ENCODE results near the gene AP3B2. TPM values are rescaled to one million over a fixed set of nuclear protein-coding genes. Genes with fewer than 3 reads are reported as not detected.
"Not testable (repeated sequence)": the region's sequence is repeated elsewhere in the genome, so short reads cannot be mapped to it uniquely, and the experiment has no call there.

Gene AP3B2
- total RNA-seq, 2 experiments from 2014 or later = 0.40 TPM; not detected in 1

DNA sequence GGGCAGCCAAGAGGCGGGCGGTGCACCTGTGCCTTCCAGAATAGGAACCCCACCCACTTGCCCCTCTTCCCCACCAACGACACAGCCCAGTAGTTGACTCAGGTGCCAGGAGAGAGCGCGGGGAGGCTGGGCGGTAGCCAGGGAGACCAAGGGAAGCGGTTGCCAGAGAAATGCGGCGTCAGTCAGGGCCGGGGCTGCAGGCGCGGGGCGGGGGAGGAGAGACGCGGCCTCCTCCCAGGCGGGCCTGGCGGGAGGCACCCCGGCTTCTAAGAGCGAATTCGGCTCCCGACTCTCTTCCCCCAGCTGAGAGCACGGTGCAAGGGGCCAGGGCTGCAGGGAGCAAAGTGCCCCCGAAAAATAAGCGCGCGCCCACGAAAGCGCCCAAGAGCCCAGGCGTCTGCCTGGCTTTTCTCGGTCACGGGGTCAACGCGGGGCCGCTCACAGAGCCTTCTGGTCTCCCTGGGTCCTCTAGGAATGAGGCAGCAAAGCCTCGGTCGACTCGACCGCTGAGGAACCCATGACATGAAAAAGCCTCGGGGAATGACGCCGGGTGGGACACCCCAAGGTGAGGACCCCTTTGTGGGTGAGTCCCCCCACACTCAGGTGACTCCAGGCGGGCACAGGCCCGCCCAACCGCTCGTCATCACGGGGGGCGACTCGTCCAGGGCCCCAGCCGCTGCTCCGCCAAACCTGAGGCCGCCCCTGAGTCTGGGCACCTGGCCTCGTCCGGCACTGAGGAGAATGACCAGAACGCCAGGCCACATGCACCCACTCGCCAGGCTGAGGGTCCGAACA is 63.2 kb downstream of the AP3B2 start:
- Mint-ChIP-seq H3K27ac (no peak overlapping the region), H3K27me3 (peaks cover 45% of the 10 kb centered on the region), H3K4me1 (ENCODE audit: low read depth) (peaks cover 9% of the 10 kb centered on the region), H3K9me3 (no peaks in the 10 kb centered on the region), H3K36me3 (no peaks in the 10 kb centered on the region), H3K4me3 (no peak overlapping the region)
- POLR2A ChIA-PET = no interaction called here
- DNase-seq = peak; percentile 21
- CTCF ChIA-PET = no interaction called here
- intact Hi-C loops (cut with micrococcal nuclease) = no loop called here

DNA sequence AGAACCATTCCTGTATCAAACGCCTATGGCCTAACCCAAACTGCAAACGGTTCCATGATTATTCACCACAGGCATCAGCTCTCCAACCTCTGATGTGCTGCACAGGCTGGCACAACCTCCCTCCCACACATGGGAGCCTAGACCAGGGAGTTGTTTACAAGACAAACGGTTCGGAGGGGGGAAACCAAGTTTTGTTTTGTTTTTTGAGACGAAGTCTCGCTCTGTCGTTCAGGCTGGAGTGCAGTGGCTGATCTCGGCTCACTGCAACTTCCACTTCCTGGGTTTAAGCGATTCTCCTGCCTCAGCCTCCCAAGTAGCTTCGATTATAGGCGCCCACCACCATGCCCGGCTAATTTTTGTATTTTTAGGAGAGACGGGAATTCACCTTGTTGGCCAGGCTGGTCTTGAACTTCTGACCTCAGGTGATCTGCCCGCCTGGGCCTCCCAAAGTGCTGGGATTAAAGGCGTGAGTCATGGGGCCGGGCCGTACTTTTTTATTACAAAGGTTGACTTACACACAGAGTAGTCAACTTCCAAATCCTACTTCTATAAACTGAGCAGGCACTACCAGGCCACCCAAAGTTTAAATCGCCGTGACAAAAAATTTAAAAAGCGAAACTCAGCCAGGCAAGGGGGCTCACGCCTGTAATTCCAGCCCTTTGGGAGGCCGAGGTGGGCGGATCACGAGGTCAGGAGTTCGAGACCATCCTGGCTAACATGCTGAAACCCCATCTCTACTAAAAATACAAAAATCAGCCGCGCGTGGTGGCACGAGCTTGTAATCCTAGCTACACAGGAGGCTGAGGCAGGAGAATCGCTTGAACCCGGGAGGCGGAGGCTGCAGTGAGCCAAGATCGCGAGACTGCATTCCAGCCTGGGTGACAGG is 64.5 kb downstream of the AP3B2 start:
- H3K9me3 Mint-ChIP-seq; H3K36me3 Mint-ChIP-seq; intact Hi-C loops (cut with micrococcal nuclease); CTCF ChIA-PET; DNase-seq; POLR2A ChIA-PET; H3K27ac Mint-ChIP-seq; H3K4me3 Mint-ChIP-seq; H3K4me1 Mint-ChIP-seq (ENCODE audit: low read depth): not testable (repeated sequence)
- H3K27me3 Mint-ChIP-seq = peaks cover 54% of the 10 kb centered on the region

DNA sequence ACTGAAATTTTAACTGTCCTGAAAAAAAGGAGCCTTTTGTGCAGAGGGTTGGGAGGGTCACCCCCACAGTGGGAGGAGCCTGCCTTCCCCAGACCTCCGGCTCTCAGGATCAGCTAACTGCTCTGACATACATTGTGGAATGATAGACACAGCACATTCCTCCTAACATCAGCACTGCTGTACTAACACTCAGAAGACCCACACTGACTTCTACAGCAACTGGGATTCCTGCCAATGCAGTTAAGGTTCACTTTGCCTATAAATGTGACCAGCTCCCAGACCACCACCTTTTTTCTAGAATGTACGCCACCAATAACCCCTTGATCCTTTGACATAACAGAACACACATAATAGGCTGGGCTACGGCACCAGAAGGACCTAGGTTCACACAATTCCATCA is 65.7 kb downstream of the AP3B2 start:
- POLR2A ChIA-PET = no interaction called here
- no peaks in the 10 kb centered on the region for H3K9me3 Mint-ChIP-seq
- CTCF ChIA-PET = no interaction called here
- peaks cover 9% of the 10 kb centered on the region for H3K4me1 Mint-ChIP-seq (ENCODE audit: low read depth)
- no peak for DNase-seq
- H3K27ac Mint-ChIP-seq = no peak overlapping the region
- intact Hi-C loops (cut with micrococcal nuclease) = no loop called here
- H3K36me3 Mint-ChIP-seq = no peaks in the 10 kb centered on the region
- peaks cover 59% of the 10 kb centered on the region for H3K27me3 Mint-ChIP-seq
- no peak overlapping the region for H3K4me3 Mint-ChIP-seq

DNA sequence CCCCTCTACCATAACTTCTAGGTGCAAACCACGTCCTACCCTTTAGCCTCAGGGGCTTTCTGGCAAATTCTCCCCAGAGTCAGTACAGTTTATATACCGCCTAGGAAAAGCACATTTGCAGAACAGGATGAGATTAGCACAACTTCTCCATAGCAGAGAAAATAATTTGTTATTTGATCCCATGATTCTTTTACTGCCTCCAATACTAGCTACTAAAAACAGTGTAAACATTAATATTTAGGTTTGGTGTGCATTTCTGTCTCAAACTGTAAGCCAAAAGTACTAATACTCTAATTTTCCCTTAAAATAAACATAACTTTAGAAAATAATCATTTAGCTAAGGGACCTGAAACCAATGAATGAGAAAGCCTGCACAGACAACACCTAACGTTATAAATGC is 67.0 kb downstream of the AP3B2 start:
- no peaks in the 10 kb centered on the region for H3K9me3 Mint-ChIP-seq
- H3K36me3 Mint-ChIP-seq = no peaks in the 10 kb centered on the region
- intact Hi-C loops (cut with micrococcal nuclease) = no loop called here
- CTCF ChIA-PET = interaction anchor here (1.2 kb wide), 1 partner anchor 112 kb away, joined by 3 read pairs; no protein-coding TSS in a partner anchor
- no peak for DNase-seq
- peaks cover 2% of the 10 kb centered on the region for H3K4me1 Mint-ChIP-seq (ENCODE audit: low read depth)
- peaks cover 51% of the 10 kb centered on the region for H3K27me3 Mint-ChIP-seq
- no peak overlapping the region for H3K27ac Mint-ChIP-seq
- no peak overlapping the region for H3K4me3 Mint-ChIP-seq
- POLR2A ChIA-PET = interaction anchor here (0.6 kb wide), 1 partner anchor 101 kb away, joined by 3 read pairs; no protein-coding TSS in a partner anchor

DNA sequence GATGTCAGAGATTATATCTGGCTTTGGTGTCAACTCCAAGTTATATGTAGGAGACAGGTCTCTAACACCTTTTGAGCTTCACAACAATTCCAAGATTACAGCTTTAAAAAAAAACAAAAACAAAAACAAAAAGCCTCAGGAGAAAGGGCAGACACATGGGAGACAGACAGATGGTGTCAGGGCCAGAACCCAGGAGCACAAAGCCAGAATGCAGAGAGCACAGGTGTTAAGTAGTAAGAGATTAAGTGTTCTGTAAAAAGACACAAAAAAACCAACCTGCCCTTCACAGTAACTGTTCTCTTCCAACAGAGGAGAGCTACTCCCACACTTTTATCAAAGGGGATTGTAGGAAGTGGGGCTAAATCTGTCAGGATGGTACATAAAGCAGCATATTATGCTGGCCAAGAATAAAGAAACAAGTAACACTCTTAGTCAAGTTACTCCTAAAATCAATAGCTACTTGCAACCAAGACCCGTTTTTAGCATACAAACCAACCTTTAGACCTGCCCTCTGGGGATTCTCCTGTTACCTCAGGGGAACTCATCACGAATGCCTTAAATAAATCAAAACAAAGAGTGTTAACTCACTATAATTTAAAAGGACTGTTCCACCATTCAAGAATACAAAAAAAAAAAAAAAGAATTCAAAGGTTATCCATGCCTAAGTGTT is 68.4 kb downstream of the AP3B2 start:
- no peaks in the 10 kb centered on the region for H3K9me3 Mint-ChIP-seq
- peaks cover 2% of the 10 kb centered on the region for H3K4me1 Mint-ChIP-seq (ENCODE audit: low read depth)
- no peak for DNase-seq
- H3K27me3 Mint-ChIP-seq = peaks cover 52% of the 10 kb centered on the region
- no peak overlapping the region for H3K27ac Mint-ChIP-seq
- CTCF ChIA-PET = no interaction called here
- intact Hi-C loops (cut with micrococcal nuclease) = no loop called here
- H3K4me3 Mint-ChIP-seq = no peak overlapping the region
- POLR2A ChIA-PET = interaction anchor here (0.7 kb wide), 1 partner anchor 18 kb away, joined by 3 read pairs; no protein-coding TSS in a partner anchor
- H3K36me3 Mint-ChIP-seq = no peaks in the 10 kb centered on the region

DNA sequence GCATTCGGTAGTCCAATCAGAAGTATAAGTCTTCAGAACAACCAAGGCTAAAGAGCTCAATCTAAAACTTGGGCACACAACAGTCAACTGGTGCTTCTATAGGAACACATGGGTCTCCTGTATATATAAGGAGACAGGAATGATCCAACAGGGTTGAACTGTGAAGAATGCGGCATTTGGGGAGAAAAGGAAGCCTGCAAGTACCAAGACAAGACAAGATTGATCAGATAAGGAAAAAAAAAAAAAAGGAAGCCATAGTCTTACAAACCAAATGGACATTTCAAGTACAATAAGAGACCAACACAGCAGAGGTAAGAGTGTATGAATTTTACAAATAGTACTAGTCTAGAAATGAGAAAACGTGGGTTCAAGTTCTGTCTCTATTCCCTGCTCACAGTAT is 69.0 kb downstream of the AP3B2 start:
- peaks cover 52% of the 10 kb centered on the region for H3K27me3 Mint-ChIP-seq
- H3K27ac Mint-ChIP-seq = no peak overlapping the region
- intact Hi-C loops (cut with micrococcal nuclease) = no loop called here
- H3K36me3 Mint-ChIP-seq = no peaks in the 10 kb centered on the region
- CTCF ChIA-PET = no interaction called here
- no peak overlapping the region for H3K4me3 Mint-ChIP-seq
- H3K9me3 Mint-ChIP-seq = no peaks in the 10 kb centered on the region
- no peak for DNase-seq
- H3K4me1 Mint-ChIP-seq (ENCODE audit: low read depth) = no peaks in the 10 kb centered on the region
- POLR2A ChIA-PET = no interaction called here

DNA sequence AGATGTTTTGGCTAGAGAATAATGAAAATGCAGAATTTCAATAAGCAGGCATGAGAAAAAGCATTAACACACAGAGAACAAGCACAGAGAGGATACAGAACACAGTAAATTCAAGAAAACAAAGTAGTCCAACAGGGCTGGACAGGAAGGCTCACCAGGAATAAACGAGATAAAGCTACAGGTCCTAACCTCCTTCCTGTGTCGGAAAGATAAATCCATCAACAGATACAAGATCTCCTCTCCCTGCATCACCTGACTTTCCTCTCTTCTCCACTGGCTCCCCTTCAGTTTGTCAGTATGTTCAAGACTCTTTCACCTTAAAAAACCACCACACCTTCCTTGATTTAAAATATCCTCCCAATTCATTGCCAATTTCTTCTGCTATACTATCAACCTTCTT is 73.9 kb downstream of the AP3B2 start:
- H3K27me3 Mint-ChIP-seq = peaks cover 22% of the 10 kb centered on the region
- no peak for DNase-seq
- no peaks in the 10 kb centered on the region for H3K4me1 Mint-ChIP-seq (ENCODE audit: low read depth)
- no peaks in the 10 kb centered on the region for H3K9me3 Mint-ChIP-seq
- H3K4me3 Mint-ChIP-seq = no peak overlapping the region
- POLR2A ChIA-PET = no interaction called here
- no peak overlapping the region for H3K27ac Mint-ChIP-seq
- CTCF ChIA-PET = no interaction called here
- H3K36me3 Mint-ChIP-seq = no peaks in the 10 kb centered on the region
- intact Hi-C loops (cut with micrococcal nuclease) = no loop called here

DNA sequence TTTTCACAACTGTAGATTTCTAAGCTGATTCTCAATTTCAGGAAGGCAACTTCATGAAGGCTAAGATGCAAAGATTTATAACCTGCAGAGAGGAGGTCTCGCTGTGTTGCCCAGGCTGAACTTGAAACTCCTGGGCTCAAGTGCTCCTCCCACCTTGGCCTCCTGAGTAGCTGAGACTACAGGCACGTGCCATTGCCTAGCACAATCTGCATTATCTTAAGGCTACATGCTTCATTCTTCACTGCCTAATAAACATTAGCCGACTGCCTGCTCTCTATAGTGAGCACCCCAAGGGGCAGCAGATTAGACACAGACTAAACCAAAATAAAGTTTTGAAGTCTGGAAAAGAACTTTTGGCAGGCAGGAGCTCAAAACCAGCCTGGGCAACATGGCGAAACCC is 79.6 kb downstream of the AP3B2 start:
- POLR2A ChIA-PET = no interaction called here
- Mint-ChIP-seq H3K27ac (no peak overlapping the region), H3K36me3 (no peaks in the 10 kb centered on the region), H3K27me3 (peaks cover 1% of the 10 kb centered on the region), H3K4me1 (ENCODE audit: low read depth) (no peaks in the 10 kb centered on the region), H3K9me3 (no peaks in the 10 kb centered on the region), H3K4me3 (no peak overlapping the region)
- CTCF ChIA-PET = no interaction called here
- no peak for DNase-seq
- intact Hi-C loops (cut with micrococcal nuclease) = no loop called here

DNA sequence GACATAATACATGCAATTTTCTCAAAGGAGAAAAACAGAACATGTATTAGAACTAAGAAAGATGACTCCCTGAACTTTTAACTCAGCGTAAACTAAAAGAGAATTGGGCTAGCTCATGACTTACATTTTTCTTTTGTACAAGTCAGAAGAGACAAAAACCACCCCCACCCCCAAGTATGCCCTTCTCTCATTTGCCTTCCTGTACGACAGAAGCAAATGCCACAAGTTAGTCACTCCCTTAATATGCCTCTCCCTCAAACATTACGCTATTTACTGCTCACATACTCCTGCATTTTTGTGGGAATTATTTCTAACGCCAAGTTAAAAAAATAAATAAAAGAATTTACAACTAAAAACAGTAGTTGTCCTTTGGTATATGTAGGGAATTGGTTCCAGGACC is 84.5 kb downstream of the AP3B2 start:
- intact Hi-C loops (cut with micrococcal nuclease) = no loop called here
- H3K4me1 Mint-ChIP-seq (ENCODE audit: low read depth) = no peaks in the 10 kb centered on the region
- POLR2A ChIA-PET = no interaction called here
- H3K4me3 Mint-ChIP-seq = no peak overlapping the region
- H3K27me3 Mint-ChIP-seq = peaks cover 1% of the 10 kb centered on the region
- DNase-seq = no peak
- CTCF ChIA-PET = no interaction called here
- H3K9me3 Mint-ChIP-seq = no peaks in the 10 kb centered on the region
- no peaks in the 10 kb centered on the region for H3K36me3 Mint-ChIP-seq
- no peak overlapping the region for H3K27ac Mint-ChIP-seq

DNA sequence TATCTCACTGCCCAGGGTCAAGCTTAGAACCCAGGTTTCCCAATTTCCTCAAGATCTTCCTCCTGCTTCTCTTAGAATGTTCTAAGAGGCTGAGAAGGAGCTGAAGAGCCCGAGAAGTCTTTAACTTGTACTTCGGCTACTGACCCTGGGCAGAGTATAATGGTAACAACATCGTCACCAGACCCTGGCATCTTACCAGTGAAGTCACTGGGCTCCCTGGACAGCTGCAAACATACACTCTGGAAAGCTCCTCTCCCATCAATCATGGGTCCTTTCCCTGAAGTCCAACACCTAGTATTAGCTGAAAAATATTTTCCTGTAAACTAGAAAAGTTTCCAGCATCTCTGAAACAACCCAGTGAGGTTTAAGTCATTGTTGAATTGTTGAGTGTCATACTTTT is 85.2 kb downstream of the AP3B2 start:
- Mint-ChIP-seq H3K36me3 (no peaks in the 10 kb centered on the region), H3K4me3 (no peak overlapping the region), H3K27ac (no peak overlapping the region)

DNA sequence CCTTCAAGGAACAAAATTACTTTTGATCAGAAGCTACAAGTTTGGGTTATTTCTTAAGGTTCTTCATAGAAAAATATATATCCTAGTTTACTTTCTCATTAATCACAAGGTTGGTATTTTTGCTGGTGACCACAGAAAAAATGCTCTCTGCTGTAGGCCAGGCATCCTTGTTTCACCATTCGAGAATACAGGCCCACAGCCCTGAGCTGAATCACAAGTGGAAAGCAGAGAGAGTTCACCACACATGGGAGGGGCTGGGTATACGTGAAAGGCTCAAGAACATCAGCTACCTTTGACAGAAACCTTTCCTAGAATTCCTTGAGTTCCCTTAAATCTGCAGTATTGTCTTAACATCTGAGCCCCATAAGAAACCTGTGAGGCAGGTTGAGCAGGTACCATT is 85.7 kb downstream of the AP3B2 start:
- no peaks in the 10 kb centered on the region for H3K4me1 Mint-ChIP-seq (ENCODE audit: low read depth)
- POLR2A ChIA-PET = no interaction called here
- CTCF ChIA-PET = no interaction called here
- no peak overlapping the region for H3K4me3 Mint-ChIP-seq
- H3K36me3 Mint-ChIP-seq = no peaks in the 10 kb centered on the region
- DNase-seq = no peak
- no peak overlapping the region for H3K27ac Mint-ChIP-seq
- intact Hi-C loops (cut with micrococcal nuclease) = no loop called here
- H3K27me3 Mint-ChIP-seq = peaks cover 1% of the 10 kb centered on the region
- H3K9me3 Mint-ChIP-seq = no peaks in the 10 kb centered on the region

More for the DNA sequence above, 85.2 kb downstream of the AP3B2 start:
- ChIA-PET POLR2A (no interaction called here), CTCF (no interaction called here)
- DNase-seq = no peak
- peaks cover 1% of the 10 kb centered on the region for H3K27me3 Mint-ChIP-seq
- no peaks in the 10 kb centered on the region for H3K9me3 Mint-ChIP-seq
- H3K4me1 Mint-ChIP-seq (ENCODE audit: low read depth) = no peaks in the 10 kb centered on the region
- intact Hi-C loops (cut with micrococcal nuclease) = no loop called here

DNA sequence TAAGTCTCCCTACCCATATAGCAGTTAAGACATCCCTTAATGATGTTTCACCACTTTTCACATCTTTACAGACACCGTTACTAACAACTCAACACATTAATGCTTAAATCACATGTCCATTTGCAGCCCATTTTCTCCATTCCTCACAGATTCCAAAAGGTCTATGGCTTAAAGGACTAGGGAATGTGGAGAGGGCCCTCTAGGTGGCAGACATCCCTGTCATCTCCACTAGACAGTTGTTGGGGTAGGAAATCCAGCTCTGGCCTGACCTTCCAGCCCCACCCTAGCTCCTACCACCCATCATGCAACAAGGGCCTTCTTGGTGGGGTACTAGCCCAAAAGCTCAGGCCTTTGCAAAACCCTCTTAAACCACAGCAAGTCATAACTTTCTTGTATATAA is 87.7 kb downstream of the AP3B2 start:
- no peak for DNase-seq
- no peak overlapping the region for H3K4me3 Mint-ChIP-seq
- intact Hi-C loops (cut with micrococcal nuclease) = no loop called here
- no peaks in the 10 kb centered on the region for H3K36me3 Mint-ChIP-seq
- no peaks in the 10 kb centered on the region for H3K4me1 Mint-ChIP-seq (ENCODE audit: low read depth)
- no peaks in the 10 kb centered on the region for H3K9me3 Mint-ChIP-seq
- POLR2A ChIA-PET = no interaction called here
- H3K27ac Mint-ChIP-seq = no peak overlapping the region
- CTCF ChIA-PET = no interaction called here
- peaks cover 6% of the 10 kb centered on the region for H3K27me3 Mint-ChIP-seq

Measured in activated CD4-positive, alpha-beta memory T cell treated with anti-CD3 and anti-CD28 coated beads for 36 hours (primary cell).